ENCODE results near the gene GLI3.

The GLI3 gene

GRCh38 chr7:42090806-42091205 is 146.2 kb downstream of the GLI3 start:
- Histone ChIP-seq H3K36me3 (no peaks in the 10 kb centered on the region), H3K4me3 (ENCODE audit: low read depth, low read length) (no peak overlapping the region), H3K27me3 (ENCODE audit: insufficient read depth, low read depth, severe bottlenecking) (no peaks in the 10 kb centered on the region), H3K27ac (no peak overlapping the region), H3K9me3 (ENCODE audit: severe bottlenecking) (no peaks in the 10 kb centered on the region)
- no peak for DNase-seq
- TF ChIP-seq CTCF (IDR thresholded peaks at IDR 0.05; ENCODE audit: low read depth, low read length), result no peak

- no peak for DNase-seq
- no peaks in the 10 kb centered on the region for H3K27me3 ChIP-seq (ENCODE audit: insufficient read depth, low read depth, severe bottlenecking)
- no peaks in the 10 kb centered on the region for H3K36me3 ChIP-seq
- H3K4me3 ChIP-seq (ENCODE audit: low read depth, low read length), result no peak overlapping the region
- H3K27ac ChIP-seq, result no peak overlapping the region
- no peak for TF ChIP-seq CTCF (IDR thresholded peaks at IDR 0.05; ENCODE audit: low read depth, low read length)
- H3K9me3 ChIP-seq (ENCODE audit: severe bottlenecking), result no peaks in the 10 kb centered on the region
Measured at GRCh38 chr7:42090056-42090455, 147.0 kb downstream of the GLI3 start.

- Histone ChIP-seq H3K36me3 (no peaks in the 10 kb centered on the region), H3K4me3 (ENCODE audit: low read depth, low read length) (no peak overlapping the region), H3K27ac (no peak overlapping the region), H3K27me3 (ENCODE audit: insufficient read depth, low read depth, severe bottlenecking) (no peaks in the 10 kb centered on the region), H3K9me3 (ENCODE audit: severe bottlenecking) (no peaks in the 10 kb centered on the region)
- TF ChIP-seq CTCF (IDR thresholded peaks at IDR 0.05; ENCODE audit: low read depth, low read length), result no peak
- DNase-seq, result no peak
Measured at GRCh38 chr7:42087616-42088015, 149.4 kb downstream of the GLI3 start.

GRCh38 chr7:42085531-42085930 is 151.5 kb downstream of the GLI3 start:
- Histone ChIP-seq H3K4me3 (ENCODE audit: low read depth, low read length) (no peak overlapping the region), H3K9me3 (ENCODE audit: severe bottlenecking) (no peaks in the 10 kb centered on the region), H3K27me3 (ENCODE audit: insufficient read depth, low read depth, severe bottlenecking) (no peaks in the 10 kb centered on the region), H3K27ac (no peak overlapping the region), H3K36me3 (no peaks in the 10 kb centered on the region)
- no peak for TF ChIP-seq CTCF (IDR thresholded peaks at IDR 0.05; ENCODE audit: low read depth, low read length)
- no peak for DNase-seq

- DNase-seq, result no peak
- H3K27me3 ChIP-seq (ENCODE audit: insufficient read depth, low read depth, severe bottlenecking), result no peaks in the 10 kb centered on the region
- TF ChIP-seq CTCF (IDR thresholded peaks at IDR 0.05; ENCODE audit: low read depth, low read length), result no peak
- no peak overlapping the region for H3K27ac ChIP-seq
- H3K4me3 ChIP-seq (ENCODE audit: low read depth, low read length), result no peak overlapping the region
- no peaks in the 10 kb centered on the region for H3K36me3 ChIP-seq
- H3K9me3 ChIP-seq (ENCODE audit: severe bottlenecking), result no peaks in the 10 kb centered on the region
Measured at GRCh38 chr7:42084263-42084662, 152.7 kb downstream of the GLI3 start.

- Histone ChIP-seq H3K36me3 (no peaks in the 10 kb centered on the region), H3K27ac (no peak overlapping the region), H3K27me3 (ENCODE audit: insufficient read depth, low read depth, severe bottlenecking) (no peaks in the 10 kb centered on the region), H3K9me3 (ENCODE audit: severe bottlenecking) (no peaks in the 10 kb centered on the region), H3K4me3 (ENCODE audit: low read depth, low read length) (no peak overlapping the region)
- no peak for DNase-seq
- no peak for TF ChIP-seq CTCF (IDR thresholded peaks at IDR 0.05; ENCODE audit: low read depth, low read length)
Measured at GRCh38 chr7:42083284-42083683, 153.7 kb downstream of the GLI3 start.
